HuH-7 (cell line): ENCODE data around the gene RABGAP1L.
"Not testable (repeated sequence)": the region's sequence is repeated elsewhere in the genome, so short reads cannot be mapped to it uniquely, and the experiment has no call there.

Source experiments
- DNase-seq: peaks from one replicate; pipeline ENCODE4 v3.0.0; 2011; ENCODE audit warnings: low spot score

The RABGAP1L gene

GRCh38 chr1:174666248-174666647, 506.9 kb downstream of the RABGAP1L start:
- no peak for DNase-seq

DNA sequence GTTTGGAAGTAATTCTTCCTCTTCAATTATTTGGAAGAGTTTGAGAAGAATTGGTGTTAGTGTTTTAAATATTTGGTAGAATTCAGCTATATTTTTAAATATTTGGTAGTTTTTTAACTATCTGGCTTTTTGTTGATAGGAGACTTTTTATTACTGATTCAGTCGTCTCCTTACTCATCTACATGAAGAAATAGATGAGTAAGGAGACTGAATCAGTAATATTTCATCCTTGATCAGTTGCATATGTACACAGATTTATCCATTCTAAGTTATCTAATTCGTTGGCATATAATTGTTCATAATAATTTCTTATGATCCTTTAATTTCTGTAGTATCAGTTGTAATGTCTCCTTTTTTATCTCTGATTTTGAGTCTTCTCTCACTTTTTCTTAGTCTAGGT, 512.5 kb downstream of the RABGAP1L start:
- no peak for DNase-seq

GRCh38 chr1:174676856-174677255, 517.5 kb downstream of the RABGAP1L start:
- DNase-seq = no peak

- no peak for DNase-seq
These were observed 519.3 kb downstream of the RABGAP1L start for GRCh38 chr1:174678657-174679056.

- no peak for DNase-seq
These were observed 520.8 kb downstream of the RABGAP1L start for GRCh38 chr1:174680101-174680500.

DNA sequence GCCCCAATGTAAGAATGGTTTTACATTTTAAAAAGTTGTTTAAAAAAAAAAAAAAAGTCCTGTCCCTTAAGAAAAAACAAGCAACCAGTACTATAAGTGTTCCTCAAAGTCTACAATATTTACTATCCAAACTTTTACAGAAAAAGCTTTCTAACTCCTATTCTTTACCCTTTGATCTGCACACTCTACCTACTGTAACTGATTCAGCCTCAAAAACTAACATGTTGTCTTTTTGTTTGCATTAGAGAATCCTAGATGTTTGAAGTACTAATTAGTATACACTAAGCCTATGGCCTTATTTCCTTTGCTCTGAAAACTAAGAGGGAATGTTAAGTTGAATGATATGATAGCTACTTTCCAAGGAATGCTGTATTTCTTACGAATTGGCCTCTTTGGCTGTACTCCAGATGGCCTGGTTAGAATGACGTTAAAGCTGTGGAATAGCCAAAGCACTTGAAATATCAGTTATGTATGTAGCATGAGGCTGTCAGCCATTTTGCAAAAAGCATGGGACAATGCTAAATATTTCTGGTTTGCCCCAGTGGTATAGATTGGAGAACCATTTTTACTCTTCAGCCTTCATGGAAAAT, 523.2 kb downstream of the RABGAP1L start:
- no peak for DNase-seq

GRCh38 chr1:174686213-174686612, 526.9 kb downstream of the RABGAP1L start:
- no peak for DNase-seq

- DNase-seq = peak; percentile 36
These were observed 530.2 kb downstream of the RABGAP1L start for GRCh38 chr1:174689524-174689923.

GRCh38 chr1:174690266-174690665, 530.9 kb downstream of the RABGAP1L start:
- DNase-seq = no peak

- DNase-seq = peak; percentile 39
These were observed 533.0 kb downstream of the RABGAP1L start for GRCh38 chr1:174692313-174692712.

DNA sequence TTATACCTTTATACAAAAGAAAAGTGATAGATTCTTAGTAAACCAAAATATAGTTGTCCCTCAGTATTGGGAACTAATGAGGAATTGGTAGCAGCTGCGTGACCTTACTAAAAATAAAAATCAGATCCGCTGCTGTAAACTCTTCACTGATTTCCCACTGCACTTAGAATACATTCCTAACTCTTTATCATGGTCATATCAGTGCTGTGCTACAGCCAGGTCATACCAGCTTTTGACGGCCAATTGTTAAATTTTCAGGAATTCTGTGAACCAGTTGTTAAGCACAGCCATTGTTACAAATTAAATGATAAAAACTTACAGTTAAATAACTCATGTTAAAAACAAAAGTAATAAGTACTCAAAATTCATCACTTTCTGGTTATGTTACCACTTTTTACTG, 533.8 kb downstream of the RABGAP1L start:
- no peak for DNase-seq

GRCh38 chr1:174693539-174693938, 534.2 kb downstream of the RABGAP1L start:
- not testable (repeated sequence) for DNase-seq

- DNase-seq = no peak
These were observed 536.9 kb downstream of the RABGAP1L start for GRCh38 chr1:174696026-174696821.

GRCh38 chr1:174700314-174700713, 541.0 kb downstream of the RABGAP1L start:
- no peak for DNase-seq

- no peak for DNase-seq
These were observed 541.5 kb downstream of the RABGAP1L start for GRCh38 chr1:174700775-174701174.

DNA sequence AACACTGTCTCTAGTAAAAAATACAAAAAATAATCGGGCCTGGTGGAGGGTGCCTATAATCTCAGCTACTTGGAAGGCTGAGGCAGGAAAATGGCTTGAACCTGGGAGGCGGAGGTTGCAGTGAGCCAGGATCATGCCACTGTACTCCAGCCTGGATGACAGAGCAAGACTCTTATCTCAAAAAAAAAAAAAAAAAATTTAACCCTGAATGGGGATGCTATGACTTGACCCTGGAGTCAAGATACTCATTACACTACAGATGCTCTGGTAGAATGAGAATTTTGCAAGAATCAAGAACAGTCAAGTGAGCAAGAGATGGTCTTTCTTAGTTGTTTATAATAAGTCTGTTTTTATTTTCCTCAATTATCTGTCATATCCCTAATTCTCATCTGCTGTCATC, 542.2 kb downstream of the RABGAP1L start:
- no peak for DNase-seq

GRCh38 chr1:174702011-174702410, 542.7 kb downstream of the RABGAP1L start:
- no peak for DNase-seq

GRCh38 chr1:174703309-174703708, 544.0 kb downstream of the RABGAP1L start:
- no peak for DNase-seq

DNA sequence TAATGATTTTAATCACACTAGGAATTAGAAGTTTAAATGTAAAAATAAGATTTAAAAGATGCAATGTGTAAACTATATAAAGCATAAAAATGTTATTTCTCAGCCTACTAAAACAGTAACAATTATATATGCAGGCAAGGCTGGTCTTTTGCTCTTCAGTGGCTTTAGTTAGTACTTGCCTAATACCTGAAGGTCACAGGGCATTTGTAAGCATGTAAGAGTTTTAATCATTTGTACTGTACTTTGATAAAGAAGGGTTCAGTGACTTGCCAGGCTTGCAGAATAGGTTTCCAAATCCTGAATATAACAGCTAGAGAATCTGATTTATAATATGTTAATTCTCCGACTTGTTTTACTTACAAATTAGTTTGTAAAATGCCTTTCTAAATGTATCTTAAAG, 545.0 kb downstream of the RABGAP1L start:
- DNase-seq = no peak

GRCh38 chr1:174710868-174711845, 551.8 kb downstream of the RABGAP1L start:
- DNase-seq = no peak

- DNase-seq = not testable (repeated sequence)
These were observed 552.5 kb downstream of the RABGAP1L start for GRCh38 chr1:174711848-174712247.

- DNase-seq = no peak
These were observed 553.2 kb downstream of the RABGAP1L start for GRCh38 chr1:174712541-174712940.

DNA sequence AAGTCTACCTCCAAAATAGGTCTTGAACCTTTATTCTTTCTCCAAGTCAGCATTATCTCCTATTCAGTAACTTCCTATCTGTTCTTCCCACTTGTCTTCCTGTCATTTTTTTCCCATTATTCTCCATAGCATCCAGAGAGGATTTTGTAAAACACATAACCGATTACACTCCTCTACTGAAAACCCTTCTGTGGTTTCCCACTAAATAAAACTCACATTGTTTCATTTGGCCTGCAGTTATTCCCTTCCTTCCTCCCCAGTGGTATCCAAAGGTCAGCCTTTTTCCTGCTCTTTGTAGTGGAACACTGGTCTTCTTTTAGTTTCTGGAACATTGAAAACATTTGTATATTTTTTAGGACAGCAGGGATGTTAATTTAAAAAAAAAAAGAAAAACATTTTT, 554.5 kb downstream of the RABGAP1L start:
- DNase-seq = no peak
